ENCODE measurements around the gene FARP1. TPM values are rescaled to one million over a fixed set of nuclear protein-coding genes. Genes with fewer than 3 reads are reported as not detected.

The FARP1 gene
- polyA plus RNA-seq, 1 of the 3 experiments (the other 2 are of a cell fraction): 12.0 TPM

DNA sequence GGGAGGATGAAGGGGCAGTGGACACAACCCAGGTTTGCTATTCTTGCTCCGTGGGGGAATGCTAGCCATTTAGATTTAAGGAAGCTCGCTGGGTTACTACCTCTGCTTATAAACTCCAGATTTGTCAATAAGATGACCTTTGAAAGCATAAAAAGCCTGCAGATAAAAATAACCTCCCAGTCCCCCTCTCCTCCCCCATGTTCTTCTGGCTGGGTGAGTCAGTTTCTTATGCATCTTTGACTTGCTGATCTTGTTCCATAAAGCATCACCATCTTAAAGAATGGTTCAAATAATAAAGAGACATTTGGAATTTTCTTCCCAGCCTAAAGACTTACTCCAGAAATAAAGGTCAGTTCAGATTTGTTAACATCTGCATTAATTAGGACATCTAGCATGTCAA lies 152.5 kb downstream of the FARP1 start:
- ChIA-PET POLR2A (interaction anchor here (1.0 kb wide), 1 partner anchor 20 kb away, joined by 3 read pairs; no protein-coding TSS in a partner anchor), CTCF (interaction anchor here (0.8 kb wide), 1 partner anchor 259 kb away, joined by 3 read pairs; no protein-coding TSS in a partner anchor)
- 84% methylated on average over 2 of the region's 2 CpGs for WGBS (ENCODE audit: low lambda C conversion rate)

More for the DNA sequence above, 152.5 kb downstream of the FARP1 start:
- no peak overlapping the region for H3K4me2 ChIP-seq
- H3F3A ChIP-seq (replicated peaks; ENCODE audit: insufficient read depth): no peaks in the 10 kb centered on the region
- no peak overlapping the region for H3K4me3 ChIP-seq (ENCODE audit: low read depth in 2 of 2, low read length in 1 of 2)
- peaks cover 18% of the 10 kb centered on the region; the same call in 1 of the 2 replicates for H3K79me2 ChIP-seq (ENCODE audit: insufficient read depth)
- H3K27ac ChIP-seq (ENCODE audit: low read depth in 2 of 2, low read length in 1 of 2): no peak overlapping the region
- no peak overlapping the region for H2AFZ ChIP-seq (ENCODE audit: low read depth)
- no peaks in the 10 kb centered on the region for H3K27me3 ChIP-seq (ENCODE audit: insufficient read depth)
- no peaks in the 10 kb centered on the region for H4K20me1 ChIP-seq (ENCODE audit: insufficient read depth)
- no peak for DNase-seq
- TF ChIP-seq NRF1 (IDR thresholded peaks at IDR 0.05; ENCODE audit: low read depth, low read length) (no peak), TEAD4 (IDR thresholded peaks at IDR 0.05; ENCODE audit: borderline replicate concordance, insufficient read depth) (no peak), FOSL2 (IDR thresholded peaks at IDR 0.05; ENCODE audit: borderline replicate concordance, low read depth) (0 out of 2 replicates have a peak, but pooled peaks have one; percentile 9), GATA2 (CRISPR knock-in tag; IDR thresholded peaks at IDR 0.05) (no peak), GABPA (IDR thresholded peaks at IDR 0.05; ENCODE audit: low read depth) (no peak), YY1 (IDR thresholded peaks at IDR 0.05; ENCODE audit: low read depth) (no peak), REST (IDR thresholded peaks at IDR 0.05; ENCODE audit: low read depth, low read length) (no peak), MXI1 (IDR thresholded peaks at IDR 0.05; ENCODE audit: low read depth, low read length) (no peak), POLR2AphosphoS5 (IDR thresholded peaks at IDR 0.05; ENCODE audit: low read depth, low read length) (no peak), RFX5 (IDR thresholded peaks at IDR 0.05; ENCODE audit: low read length) (no peak), EP300 (IDR thresholded peaks at IDR 0.05; ENCODE audit: borderline replicate concordance in 1 of 2, low read depth in 1 of 2, low read length in 1 of 2) (no peak), SMC3 (IDR thresholded peaks at IDR 0.05; ENCODE audit: low read depth, low read length) (no peak), FOXJ3 (CRISPR knock-in tag; IDR thresholded peaks at IDR 0.05) (no peak), MEF2A (IDR thresholded peaks at IDR 0.05; ENCODE audit: borderline replicate concordance, low read depth) (peak; percentile 24; the same call in 1 of the 2 replicates), RCOR1 (IDR thresholded peaks at IDR 0.05; ENCODE audit: low read length) (no peak), IRF3 (IDR thresholded peaks at IDR 0.05; ENCODE audit: low read depth, low read length) (no peak), ZBTB33 (IDR thresholded peaks at IDR 0.05; ENCODE audit: borderline replicate concordance, low read depth) (no peak), JUND (IDR thresholded peaks at IDR 0.05) (0 out of 2 replicates have a peak, but pooled peaks have one; percentile 14), SIN3A (IDR thresholded peaks at IDR 0.05; ENCODE audit: borderline replicate concordance, low read depth, low read length) (no peak), TCF12 (IDR thresholded peaks at IDR 0.05) (no peak), ELF1 (IDR thresholded peaks at IDR 0.05) (no peak), CHD2 (IDR thresholded peaks at IDR 0.05; ENCODE audit: low read length, partially characterized antibody) (no peak)
- TF ChIP-seq, protein P1, sequence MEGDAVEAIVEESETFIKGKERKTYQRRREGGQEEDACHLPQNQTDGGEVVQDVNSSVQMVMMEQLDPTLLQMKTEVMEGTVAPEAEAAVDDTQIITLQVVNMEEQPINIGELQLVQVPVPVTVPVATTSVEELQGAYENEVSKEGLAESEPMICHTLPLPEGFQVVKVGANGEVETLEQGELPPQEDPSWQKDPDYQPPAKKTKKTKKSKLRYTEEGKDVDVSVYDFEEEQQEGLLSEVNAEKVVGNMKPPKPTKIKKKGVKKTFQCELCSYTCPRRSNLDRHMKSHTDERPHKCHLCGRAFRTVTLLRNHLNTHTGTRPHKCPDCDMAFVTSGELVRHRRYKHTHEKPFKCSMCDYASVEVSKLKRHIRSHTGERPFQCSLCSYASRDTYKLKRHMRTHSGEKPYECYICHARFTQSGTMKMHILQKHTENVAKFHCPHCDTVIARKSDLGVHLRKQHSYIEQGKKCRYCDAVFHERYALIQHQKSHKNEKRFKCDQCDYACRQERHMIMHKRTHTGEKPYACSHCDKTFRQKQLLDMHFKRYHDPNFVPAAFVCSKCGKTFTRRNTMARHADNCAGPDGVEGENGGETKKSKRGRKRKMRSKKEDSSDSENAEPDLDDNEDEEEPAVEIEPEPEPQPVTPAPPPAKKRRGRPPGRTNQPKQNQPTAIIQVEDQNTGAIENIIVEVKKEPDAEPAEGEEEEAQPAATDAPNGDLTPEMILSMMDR (IDR thresholded peaks at IDR 0.05): no peak
- TF ChIP-seq, protein P2, sequence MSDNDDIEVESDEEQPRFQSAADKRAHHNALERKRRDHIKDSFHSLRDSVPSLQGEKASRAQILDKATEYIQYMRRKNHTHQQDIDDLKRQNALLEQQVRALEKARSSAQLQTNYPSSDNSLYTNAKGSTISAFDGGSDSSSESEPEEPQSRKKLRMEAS (IDR thresholded peaks at IDR 0.05; ENCODE audit: low read depth): no peak
- no peaks in the 10 kb centered on the region for H3K9me2 ChIP-seq
- peaks cover 7 to 10% of the 10 kb centered on the region in 2 experiments; a peak in 2 of 4 replicates for H3K4me1 ChIP-seq (ENCODE audit: control insufficient read depth in 1 of 2, insufficient read depth in 2 of 2, low read depth in 1 of 2, low read length in 1 of 2)
- H3K9me3 ChIP-seq: no peaks in the 10 kb centered on the region
- no peak overlapping the region for H3K9ac ChIP-seq
- no peaks in the 10 kb centered on the region for H3K36me3 ChIP-seq (replicated peaks in 1 of 2; ENCODE audit: control insufficient read depth in 1 of 2, insufficient read depth in 2 of 2, low read length in 1 of 2)
